HCT116 (cell line): ENCODE measurements around the gene CACNA1E. TPM values are rescaled to one million over a fixed set of nuclear protein-coding genes. Genes with fewer than 3 reads are reported as not detected.

Source experiments
- ATAC-seq: fragments of 200-7000 bp; cut with Tn5 transposase; 2 replicates; pipeline ENCODE4 v1.9.1; 2020; ENCODE audit warnings: mild to moderate bottlenecking, moderate library complexity
- BruUV-seq: library from RNA; stranded (reverse); fragments of 400-500 nt; replicated peaks from 2 replicates; lab custom pipeline; 2021; lab: Mats Ljungman, UMichigan
- CTCF ChIA-PET: fragments of 300-600 bp; sonication (Branson Sonifier 250); formaldehyde crosslinking; loops from one replicate; lab custom pipeline; 2021; ENCODE audit warnings: antibody characterized with exemption; lab: Charles Lee
- POLR2A ChIA-PET: fragments of 300-600, 350-600 bp; sonication (Branson Sonifier 250); formaldehyde crosslinking; loops from one replicate; lab custom pipeline; 2021; ENCODE audit warnings: antibody characterized with exemption; lab: Charles Lee
- RAD21 ChIA-PET, 2 experiments: fragments of 300-600 bp; sonication (Branson Sonifier 250); formaldehyde crosslinking; loops; one replicate each; lab custom pipeline; 2023; ENCODE audit warnings: low total read pairs in 2 of 2; ENCODE audit not compliant: uncharacterized antibody in 2 of 2, unreplicated experiment in 2 of 2, low non-redundant PET in 1 of 2; lab: Charles Lee
- DNase-seq: peaks from one replicate; pipeline ENCODE4 v3.0.0-alpha.2; 2010; ENCODE audit warnings: low read depth, low spot score
- H2AFZ ChIP-seq: fragments of 200-600 bp; shearing (Covaris generic), sonication (generic); 2 replicates; pipeline ENCODE4 v1.6.1; 2017; ENCODE audit warnings: low read depth, mixed run types, mixed read lengths, antibody characterized with exemption, low read length; ENCODE audit not compliant: poor library complexity, severe bottlenecking
- H3K27ac ChIP-seq: 2 replicates; pipeline ENCODE4 v1.5.1; 2012; ENCODE audit warnings: low read depth, low read length
- H3K27me3 ChIP-seq: fragments of 200-600 bp; sonication (generic); 2 replicates; pipeline ENCODE4 v1.6.1; 2016; ENCODE audit warnings: mixed run types, low read length, mixed read lengths; ENCODE audit not compliant: insufficient read depth
- H3K36me3 ChIP-seq, 2 experiments: fragments of 200-500 bp in 1 of 2; fragments of 200-600 bp in 1 of 2; sonication (Bioruptor generic) in 1 of 2; sonication (generic) in 1 of 2; 2 replicates each; pipeline versions ENCODE4 v1.5.1 to v1.6.1; 2014 to 2016; ENCODE audit warnings: low read length in 2 of 2, inconsistent platforms in 1 of 2, mixed read lengths in 1 of 2, mixed run types in 1 of 2; ENCODE audit not compliant: insufficient read depth in 2 of 2, control insufficient read depth in 1 of 2
- H3K4me1 ChIP-seq, 2 experiments: fragments of 200-600 bp in 1 of 2; sonication (generic) in 1 of 2; 2 replicates each; pipeline versions ENCODE4 v1.5.1 to v1.6.1; 2012 to 2017; ENCODE audit warnings: low read length in 2 of 2, inconsistent platforms in 1 of 2, mild to moderate bottlenecking in 1 of 2, mixed read lengths in 1 of 2, mixed run types in 1 of 2, moderate library complexity in 1 of 2; ENCODE audit not compliant: insufficient read depth in 2 of 2, control insufficient read depth in 1 of 2
- H3K4me2 ChIP-seq: fragments of 200-600 bp; sonication (generic); 2 replicates; pipeline ENCODE4 v1.6.1; 2017; ENCODE audit warnings: mixed run types, low read length, mixed read lengths
- H3K4me3 ChIP-seq, 2 experiments: fragments of 200-600 bp in 1 of 2; sonication (generic) in 1 of 2; replicated peaks in 1 of 2; 2 replicates each; pipeline ENCODE4 v1.5.1; 2011 to 2016; ENCODE audit warnings: low read length in 2 of 2, control low read depth in 1 of 2, low read depth in 1 of 2, mild to moderate bottlenecking in 1 of 2, mixed read lengths in 1 of 2, mixed run types in 1 of 2
- H3K79me2 ChIP-seq: fragments of 200-600 bp; sonication (generic); 2 replicates; pipeline ENCODE4 v1.6.1; 2017; ENCODE audit warnings: mild to moderate bottlenecking, mixed run types, low read length, moderate library complexity, mixed read lengths; ENCODE audit not compliant: insufficient read depth
- H3K9ac ChIP-seq: fragments of 200-600 bp; sonication (generic); 2 replicates; pipeline ENCODE4 v1.6.1; 2016; ENCODE audit warnings: low read length, mixed read lengths
- H3K9me2 ChIP-seq: fragments of 200-600 bp; sonication (generic), shearing (Covaris generic); 2 replicates; pipeline ENCODE4 v1.6.1; 2017; ENCODE audit warnings: mixed run types, mild to moderate bottlenecking, moderate library complexity; ENCODE audit not compliant: insufficient read depth
- H3K9me3 ChIP-seq, 2 experiments: fragments of 200-500 bp in 1 of 2; fragments of 200-600 bp in 1 of 2; sonication (Bioruptor generic) in 1 of 2; sonication (generic) in 1 of 2; 2 replicates each; pipeline ENCODE4 v1.6.1; 2014 to 2017; ENCODE audit warnings: low read length in 2 of 2, mixed read lengths in 2 of 2, inconsistent platforms in 1 of 2, low read depth in 1 of 2, mild to moderate bottlenecking in 1 of 2, mixed run types in 1 of 2, moderate library complexity in 1 of 2; ENCODE audit not compliant: control insufficient read depth in 1 of 2, insufficient read depth in 1 of 2
- H4K20me1 ChIP-seq: fragments of 200-600 bp; sonication (generic), shearing (Covaris generic); 2 replicates; pipeline ENCODE4 v1.6.1; 2017; ENCODE audit warnings: mixed run types, mild to moderate bottlenecking, moderate library complexity; ENCODE audit not compliant: insufficient read depth
- CBX3 ChIP-seq: IDR thresholded peaks from 2 replicates; pipeline ENCODE4 v1.6.1; 2012; ENCODE audit warnings: low read depth
- CEBPB ChIP-seq: IDR thresholded peaks from 2 replicates; pipeline ENCODE4 v1.6.1; 2012; ENCODE audit warnings: low read depth
- EZH2 ChIP-seq: fragments of 200-600 bp; sonication (generic); IDR thresholded peaks from 2 replicates; pipeline ENCODE4 v1.6.1; 2017; ENCODE audit warnings: antibody characterized with exemption, mixed run types
- EZH2phosphoT487 ChIP-seq: fragments of 200-600 bp; IDR thresholded peaks from 2 replicates; pipeline ENCODE4 v1.6.1; 2018; ENCODE audit warnings: antibody characterized with exemption, borderline replicate concordance
- FOSL1 ChIP-seq: IDR thresholded peaks from 2 replicates; pipeline ENCODE4 v1.6.1; 2012; ENCODE audit warnings: low read depth
- JUND ChIP-seq: IDR thresholded peaks from 2 replicates; pipeline ENCODE4 v1.6.1; 2012
- POLR2A ChIP-seq: IDR thresholded peaks from 2 replicates; pipeline ENCODE4 v1.7.0; 2011; ENCODE audit warnings: borderline replicate concordance; ENCODE audit not compliant: insufficient read depth, insufficient read length; ENCODE audit errors: extremely low read depth
- POLR2AphosphoS5 ChIP-seq: IDR thresholded peaks from 2 replicates; pipeline ENCODE4 v1.6.1; 2011; ENCODE audit warnings: mild to moderate bottlenecking, low read depth, low read length, moderate library complexity
- SIN3A ChIP-seq: IDR thresholded peaks from 2 replicates; pipeline ENCODE4 v1.6.1; 2012; ENCODE audit warnings: low read depth
- SP1 ChIP-seq: IDR thresholded peaks from 2 replicates; pipeline ENCODE4 v1.6.1; 2012; ENCODE audit warnings: low read depth
- SRF ChIP-seq: IDR thresholded peaks from 2 replicates; pipeline ENCODE4 v1.6.1; 2012; ENCODE audit warnings: low read depth
- YY1 ChIP-seq: IDR thresholded peaks from 2 replicates; pipeline ENCODE4 v1.6.1; 2011; ENCODE audit warnings: low read length, low read depth, moderate library complexity, mild to moderate bottlenecking; ENCODE audit not compliant: insufficient replicate concordance; ENCODE audit errors: extremely low read depth
- ZBTB33 ChIP-seq: IDR thresholded peaks from 2 replicates; pipeline ENCODE4 v1.6.1; 2011; ENCODE audit warnings: mild to moderate bottlenecking, low read length, moderate library complexity; ENCODE audit not compliant: insufficient replicate concordance; ENCODE audit errors: extremely low read depth
- ZNF274 ChIP-seq: fragments of 200-500 bp; sonication (Bioruptor generic); IDR thresholded peaks from 2 replicates; pipeline ENCODE4 v1.6.1; 2014; ENCODE audit warnings: mild to moderate bottlenecking, low read depth, low read length, inconsistent platforms
- intact Hi-C: fragments of 100-400 bp; cut with micrococcal nuclease; formaldehyde crosslinking; loops from 2 replicates; pipeline ENCODE4 v1.10.0; 2022
- total RNA-seq: library from RNA; stranded (reverse); gene quantifications from one replicate; pipeline ENCODE4 v1.2.1, GENCODE V29; 2021; ENCODE audit not compliant: unreplicated experiment
- TF ChIP-seq, protein P1 (sequence below), 3 experiments: fragments of 200-600 bp in 1 of 3; sonication (generic) in 1 of 3; IDR thresholded peaks in 2 of 3; conservative IDR thresholded peaks in 1 of 3; 2 replicates each; pipeline ENCODE4 v1.5.1; 2012 to 2017; ENCODE audit warnings: low read depth in 2 of 3, low read length in 2 of 3, antibody characterized with exemption in 1 of 3, borderline replicate concordance in 1 of 3, control low read depth in 1 of 3, mild to moderate bottlenecking in 1 of 3, mixed read lengths in 1 of 3, mixed run types in 1 of 3, moderate library complexity in 1 of 3; ENCODE audit not compliant: insufficient read depth in 1 of 3
- TF ChIP-seq, protein P2 (sequence below): IDR thresholded peaks from 2 replicates; pipeline ENCODE4 v1.6.1; 2012
- TF ChIP-seq, protein P3 (sequence below): IDR thresholded peaks from 2 replicates; pipeline ENCODE4 v1.6.1; 2012

The CACNA1E gene
- total RNA-seq, 1 experiment from 2014 or later: 0.02 TPM

DNA sequence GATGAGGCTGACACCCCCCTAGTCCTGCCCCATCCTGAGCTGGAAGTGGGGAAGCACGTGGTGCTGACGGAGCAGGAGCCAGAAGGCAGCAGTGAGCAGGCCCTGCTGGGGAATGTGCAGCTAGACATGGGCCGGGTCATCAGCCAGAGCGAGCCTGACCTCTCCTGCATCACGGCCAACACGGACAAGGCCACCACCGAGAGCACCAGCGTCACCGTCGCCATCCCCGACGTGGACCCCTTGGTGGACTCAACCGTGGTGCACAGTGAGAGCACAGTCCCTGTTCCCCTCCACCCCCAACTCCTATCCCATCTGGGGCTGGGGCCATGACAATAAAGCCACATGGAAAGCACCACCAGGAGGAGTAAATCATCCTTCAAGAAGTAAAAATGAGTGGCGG lies 250.2 kb downstream of the CACNA1E start:
- Histone ChIP-seq H3K4me1 (no peaks in the 10 kb centered on the region), H3K36me3 (no peaks in the 10 kb centered on the region), H3K4me2 (no peak overlapping the region), H2AFZ (no peak overlapping the region), H4K20me1 (no peaks in the 10 kb centered on the region), H3K9ac (no peak overlapping the region), H3K27ac (no peak overlapping the region), H3K4me3 (no peak overlapping the region), H3K27me3 (peaks cover 18% of the 10 kb centered on the region; the same call in 1 of the 2 replicates), H3K9me2 (no peaks in the 10 kb centered on the region), H3K9me3 (no peaks in the 10 kb centered on the region), H3K79me2 (no peaks in the 10 kb centered on the region)
- DNase-seq (no peak), ATAC-seq (no peak)
- ChIA-PET POLR2A (no interaction called here), CTCF (no interaction called here), RAD21 (no interaction called here)
- no peak for TF ChIP-seq POLR2A
- no peak for TF ChIP-seq ZNF274
- no peak for TF ChIP-seq POLR2AphosphoS5
- no peak for TF ChIP-seq CBX3
- no peak for TF ChIP-seq FOSL1
- no peak for TF ChIP-seq JUND
- TF ChIP-seq SIN3A: no peak
- no peak for TF ChIP-seq CEBPB
- TF ChIP-seq ZBTB33: no peak
- TF ChIP-seq, protein P1, sequence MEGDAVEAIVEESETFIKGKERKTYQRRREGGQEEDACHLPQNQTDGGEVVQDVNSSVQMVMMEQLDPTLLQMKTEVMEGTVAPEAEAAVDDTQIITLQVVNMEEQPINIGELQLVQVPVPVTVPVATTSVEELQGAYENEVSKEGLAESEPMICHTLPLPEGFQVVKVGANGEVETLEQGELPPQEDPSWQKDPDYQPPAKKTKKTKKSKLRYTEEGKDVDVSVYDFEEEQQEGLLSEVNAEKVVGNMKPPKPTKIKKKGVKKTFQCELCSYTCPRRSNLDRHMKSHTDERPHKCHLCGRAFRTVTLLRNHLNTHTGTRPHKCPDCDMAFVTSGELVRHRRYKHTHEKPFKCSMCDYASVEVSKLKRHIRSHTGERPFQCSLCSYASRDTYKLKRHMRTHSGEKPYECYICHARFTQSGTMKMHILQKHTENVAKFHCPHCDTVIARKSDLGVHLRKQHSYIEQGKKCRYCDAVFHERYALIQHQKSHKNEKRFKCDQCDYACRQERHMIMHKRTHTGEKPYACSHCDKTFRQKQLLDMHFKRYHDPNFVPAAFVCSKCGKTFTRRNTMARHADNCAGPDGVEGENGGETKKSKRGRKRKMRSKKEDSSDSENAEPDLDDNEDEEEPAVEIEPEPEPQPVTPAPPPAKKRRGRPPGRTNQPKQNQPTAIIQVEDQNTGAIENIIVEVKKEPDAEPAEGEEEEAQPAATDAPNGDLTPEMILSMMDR (IDR thresholded peaks at IDR 0.05 in 2 of 3, conservative IDR thresholded peaks at IDR 0.05 in 1 of 3; ENCODE audit: borderline replicate concordance in 1 of 3, insufficient read depth in 1 of 3, low read depth in 2 of 3, low read length in 2 of 3): no peak
- TF ChIP-seq, protein P2, sequence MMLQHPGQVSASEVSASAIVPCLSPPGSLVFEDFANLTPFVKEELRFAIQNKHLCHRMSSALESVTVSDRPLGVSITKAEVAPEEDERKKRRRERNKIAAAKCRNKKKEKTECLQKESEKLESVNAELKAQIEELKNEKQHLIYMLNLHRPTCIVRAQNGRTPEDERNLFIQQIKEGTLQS: no peak
- no peak for TF ChIP-seq YY1
- TF ChIP-seq EZH2: no peak
- no peak for TF ChIP-seq SRF
- TF ChIP-seq EZH2phosphoT487: no peak
- TF ChIP-seq SP1: no peak
- TF ChIP-seq, protein P3, sequence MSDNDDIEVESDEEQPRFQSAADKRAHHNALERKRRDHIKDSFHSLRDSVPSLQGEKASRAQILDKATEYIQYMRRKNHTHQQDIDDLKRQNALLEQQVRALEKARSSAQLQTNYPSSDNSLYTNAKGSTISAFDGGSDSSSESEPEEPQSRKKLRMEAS: no peak
- intact Hi-C loops: loop anchor here (10.0 kb wide), 1 partner anchor 201 kb away; no protein-coding TSS in a partner anchor
- BruUV-seq: no TSS peak
